ENCODE results near the gene SLC25A38. TPM values are rescaled to one million over a fixed set of nuclear protein-coding genes. Genes with fewer than 3 reads are reported as not detected.

The SLC25A38 gene
- polyA plus RNA-seq, 4 donors = 36.1 to 37.5 (median 37.0) TPM

DNA sequence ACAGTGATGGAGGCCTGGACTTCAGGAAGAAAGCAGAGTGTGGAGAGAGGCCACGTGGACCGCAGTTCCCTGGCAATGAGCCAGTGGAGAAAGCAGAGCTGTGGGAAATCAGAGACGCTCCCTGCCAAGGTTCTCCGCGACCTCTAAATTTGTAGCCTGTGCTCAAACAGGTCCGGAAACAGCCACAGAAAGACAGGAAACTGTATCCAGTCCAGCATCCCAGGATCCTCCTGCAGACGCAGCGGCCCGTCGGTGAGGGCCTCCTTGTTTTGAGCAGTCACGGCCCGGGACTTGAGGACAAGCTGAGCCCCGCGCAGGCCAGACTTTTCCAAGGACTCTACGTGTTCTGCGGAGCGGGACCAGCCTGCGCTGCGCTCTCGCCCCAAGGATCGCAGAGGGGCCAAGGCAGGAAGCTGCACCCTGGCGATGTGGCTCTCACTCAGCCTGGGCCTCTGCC is 45.6 kb downstream of the SLC25A38 start:
- DNase-seq (ENCODE audit: low read depth in 4 of 4, low spot score in 3 of 4) = no peak

DNA sequence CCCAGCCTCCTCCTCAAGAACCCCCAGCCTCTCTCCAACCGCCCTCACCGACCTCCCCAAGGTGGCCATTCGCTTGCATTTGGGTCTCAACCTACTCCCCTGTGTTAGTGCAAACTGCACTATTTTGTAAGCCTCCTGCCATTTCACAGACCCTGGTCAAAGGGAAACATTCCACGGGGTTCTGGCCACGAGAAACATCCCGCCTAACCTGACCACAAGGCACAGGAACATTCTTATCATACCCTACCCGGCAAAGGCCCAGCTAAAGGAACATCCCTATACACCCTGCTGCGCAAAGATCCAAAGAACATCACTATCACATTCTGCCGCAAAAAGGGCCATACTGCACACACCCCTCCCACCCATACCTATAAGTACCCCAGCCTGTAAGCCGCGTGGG is 46.3 kb downstream of the SLC25A38 start:
- no peak for DNase-seq (ENCODE audit: low read depth in 4 of 4, low spot score in 3 of 4)

DNA sequence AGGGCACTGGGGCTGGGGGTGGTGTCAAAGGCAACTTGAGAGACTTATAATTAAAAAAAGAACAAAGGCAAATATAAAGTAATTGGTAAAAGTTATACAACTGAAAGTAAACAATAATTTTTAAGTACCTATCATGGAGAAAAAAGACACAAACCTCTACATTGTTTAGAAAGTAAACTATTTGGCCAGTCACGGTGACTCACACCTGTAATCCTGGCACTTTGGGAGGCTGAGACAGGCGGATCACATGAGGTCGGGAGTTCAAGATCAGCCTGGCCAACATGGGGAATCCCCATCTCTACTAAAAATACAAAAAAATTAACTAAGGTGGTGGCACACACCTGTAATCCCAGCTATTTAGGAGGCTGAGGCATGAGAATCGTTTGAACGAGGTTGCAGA is 49.2 kb downstream of the SLC25A38 start:
- no peak for DNase-seq (ENCODE audit: low read depth in 4 of 4, low spot score in 3 of 4)

DNA sequence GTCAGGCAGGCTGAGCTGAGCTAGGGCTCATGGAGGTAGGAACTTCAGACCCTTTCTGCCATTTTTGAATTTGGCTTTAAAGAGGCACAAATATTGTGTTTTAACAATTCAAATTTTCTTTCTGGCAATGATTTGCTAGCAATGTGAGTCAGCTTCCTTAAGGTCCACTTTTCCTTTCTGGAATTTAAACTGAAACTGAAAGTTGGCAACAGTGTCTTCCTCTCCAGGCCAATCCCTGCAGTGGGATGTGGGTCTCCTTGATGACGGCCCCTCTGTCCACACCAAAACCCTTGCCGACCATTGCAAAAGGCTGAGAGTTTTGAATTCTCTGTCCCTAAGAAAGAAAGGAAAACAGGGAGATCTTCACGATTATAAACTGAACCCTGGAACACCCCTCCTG is 50.5 kb downstream of the SLC25A38 start:
- no peak for DNase-seq (ENCODE audit: low read depth in 4 of 4, low spot score in 3 of 4)

DNA sequence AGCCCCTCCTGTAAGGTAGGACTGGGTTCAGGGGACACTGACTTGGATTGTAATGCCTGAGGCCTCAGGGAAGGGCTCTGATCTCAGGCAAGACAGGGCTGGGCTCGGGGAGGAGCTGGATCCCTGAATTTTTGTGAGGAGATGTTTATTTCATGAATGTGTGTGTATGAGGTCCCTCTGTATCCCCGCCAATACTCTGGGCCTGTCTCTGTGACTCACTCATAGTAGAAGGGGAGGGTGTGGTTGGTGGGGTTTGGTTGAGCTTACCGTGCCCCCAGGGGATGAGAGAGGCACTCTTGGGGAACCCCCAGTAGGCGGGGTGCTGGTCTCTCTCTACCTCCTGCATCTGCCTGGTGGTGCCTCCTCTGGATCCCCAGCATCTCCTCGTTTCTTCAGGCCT is 51.4 kb downstream of the SLC25A38 start:
- no peak for DNase-seq (ENCODE audit: low read depth in 4 of 4, low spot score in 3 of 4)

DNA sequence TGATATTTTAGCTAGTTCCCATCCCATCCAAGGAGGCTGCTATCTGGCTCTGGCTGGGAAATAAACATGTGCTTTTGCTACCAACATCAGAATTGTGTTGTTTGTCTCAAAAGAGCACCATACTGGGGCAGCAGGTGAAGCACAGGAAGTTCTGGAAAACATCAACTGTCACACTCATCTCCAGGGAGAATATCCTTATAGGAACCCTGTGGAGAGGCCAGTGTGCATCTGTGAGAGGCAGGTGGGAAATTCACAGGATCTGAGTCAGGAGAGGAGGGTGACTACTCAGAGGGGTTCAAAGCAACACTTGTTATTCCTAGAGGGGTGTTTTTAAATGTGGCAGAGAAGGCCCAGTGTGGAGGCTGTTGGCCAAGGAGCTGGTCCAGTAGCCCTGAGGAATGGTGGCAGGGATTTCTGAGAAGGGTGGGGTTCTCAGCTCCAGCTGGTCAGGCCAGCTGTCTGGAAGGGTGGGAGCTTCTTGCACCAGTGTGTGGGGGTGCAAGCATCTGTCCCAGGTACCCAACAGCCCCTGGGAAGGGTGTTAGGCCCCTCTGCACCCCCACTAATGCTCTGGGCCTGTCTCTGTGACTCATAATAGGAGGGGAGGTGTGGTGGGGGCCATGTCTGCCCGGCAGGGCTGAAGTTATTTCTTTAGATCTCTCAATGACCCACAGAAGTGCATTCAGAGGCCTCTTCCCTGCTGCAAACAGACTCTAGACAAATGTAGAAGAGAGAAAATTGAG is 52.0 kb downstream of the SLC25A38 start:
- no peak for DNase-seq (ENCODE audit: low read depth in 4 of 4, low spot score in 3 of 4)

DNA sequence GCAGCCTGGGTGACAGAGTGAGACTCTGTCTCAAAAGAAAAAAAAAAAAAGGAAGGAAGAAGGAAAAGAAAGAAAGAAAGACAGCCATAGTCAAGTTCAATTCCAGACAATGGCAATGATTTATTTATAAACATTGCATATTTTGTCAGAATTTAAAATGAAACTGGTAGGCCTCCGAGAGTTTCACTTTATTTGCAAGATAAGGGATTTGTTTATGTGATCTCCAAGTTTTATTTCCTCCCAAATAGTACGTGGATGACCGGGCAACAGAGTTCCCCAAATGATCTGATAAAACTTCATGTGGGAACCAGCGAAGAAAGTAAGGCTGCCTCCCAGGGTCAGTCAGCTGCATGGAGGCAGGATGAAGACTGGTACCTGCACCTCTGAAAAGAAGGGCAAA is 55.7 kb downstream of the SLC25A38 start:
- DNase-seq (ENCODE audit: low read depth in 4 of 4, low spot score in 3 of 4) = no peak

DNA sequence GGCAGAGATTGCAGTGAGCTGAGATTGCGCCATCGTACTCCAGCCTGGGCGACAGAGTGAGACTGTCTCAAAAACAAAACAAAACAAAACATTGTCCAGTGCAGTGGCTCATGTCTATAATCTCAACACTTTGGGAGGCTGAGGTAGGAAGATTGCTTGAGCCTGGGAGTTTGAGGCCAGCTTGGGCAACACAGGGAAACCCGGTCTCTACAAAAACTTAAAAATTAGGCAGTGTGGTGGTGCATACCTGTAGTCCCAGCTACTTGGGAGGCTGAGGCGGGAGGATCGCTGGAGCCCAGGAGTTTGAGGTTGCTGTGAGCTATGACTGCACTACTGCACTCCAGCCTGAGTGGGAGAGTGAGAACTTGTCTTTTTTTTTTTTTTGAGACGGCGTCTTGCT is 57.1 kb downstream of the SLC25A38 start:
- DNase-seq (ENCODE audit: low read depth in 4 of 4, low spot score in 3 of 4) = no peak

DNA sequence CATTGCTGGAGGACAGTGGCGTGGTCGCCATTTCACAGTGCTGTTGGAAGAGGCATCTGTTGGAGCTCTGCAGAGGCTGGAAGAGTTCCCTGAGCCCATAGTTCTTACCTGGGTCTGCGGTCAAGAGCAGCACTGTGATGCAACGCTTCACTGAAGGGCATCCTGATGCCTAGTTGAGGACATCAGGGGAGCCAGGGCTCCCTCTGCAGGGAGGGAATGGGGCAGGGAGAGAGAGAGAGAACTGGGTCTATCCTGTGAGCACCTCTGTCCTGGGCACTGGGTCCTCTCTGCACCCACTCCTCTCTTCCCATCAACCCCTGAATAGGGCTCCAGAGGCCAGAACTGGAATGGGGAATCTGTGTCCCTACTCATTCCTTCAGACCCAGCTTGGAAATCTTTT is 60.4 kb downstream of the SLC25A38 start:
- DNase-seq (ENCODE audit: low read depth in 4 of 4, low spot score in 3 of 4) = no peak

DNA sequence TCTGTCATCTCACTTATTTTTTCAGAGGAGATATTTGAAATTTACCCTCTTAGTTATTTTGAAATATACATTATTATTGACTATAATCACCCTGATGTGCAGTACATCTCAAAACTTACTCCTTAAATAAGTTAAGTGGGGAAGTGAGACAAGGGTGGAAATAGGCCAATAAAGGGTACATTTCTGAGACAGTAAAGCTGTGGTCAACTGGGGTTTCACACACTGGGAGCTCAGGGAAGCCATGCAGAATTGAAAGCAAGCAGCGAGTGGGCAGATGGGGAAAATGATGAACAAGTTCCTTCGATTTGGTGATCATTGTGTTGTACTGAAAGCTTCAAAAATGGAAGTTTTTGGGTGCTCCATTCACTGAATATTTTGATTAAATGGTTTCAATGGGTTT is 62.8 kb downstream of the SLC25A38 start:
- no peak for DNase-seq (ENCODE audit: low read depth in 4 of 4, low spot score in 3 of 4)

DNA sequence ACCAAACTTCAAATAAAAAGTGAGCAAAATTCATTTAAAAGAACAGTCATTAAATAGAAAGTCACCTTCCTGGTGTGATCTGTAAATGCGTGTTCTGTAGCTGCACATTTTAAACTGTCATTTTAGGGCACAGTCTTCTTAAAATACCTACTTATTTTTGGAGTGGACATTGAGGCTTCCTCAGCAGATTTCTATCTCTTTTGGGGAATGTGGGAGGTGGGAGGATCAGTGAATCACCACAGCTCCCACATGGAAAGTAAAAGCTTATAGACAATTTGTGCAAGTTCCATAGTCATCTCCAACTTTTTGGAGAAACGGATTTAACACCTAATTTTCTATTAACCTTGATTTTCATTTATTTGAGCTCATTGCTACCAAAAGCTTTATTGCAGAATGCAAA is 63.3 kb downstream of the SLC25A38 start:
- no peak for DNase-seq (ENCODE audit: low read depth in 4 of 4, low spot score in 3 of 4)

Other genes with a start within 250 kb of the SLC25A38 start
- 10 to 100 TPM in 2 of 4 donors, 1 to 10 TPM in 2; 9.2 to 10.4 (median 10.1) TPM for gene CSRNP1, start 229.8 kb upstream of the SLC25A38 start, polyA plus RNA-seq (ENCODE audit: insufficient read length in 4 of 4)
- under 1 TPM; 0.10 to 0.15 (median 0.11) TPM for gene XIRP1, start 190.8 kb upstream of the SLC25A38 start, polyA plus RNA-seq (ENCODE audit: insufficient read length in 4 of 4)
- 1 to 10 TPM; 1.4 to 6.0 (median 5.1) TPM for gene CX3CR1, start 103.3 kb upstream of the SLC25A38 start, polyA plus RNA-seq (ENCODE audit: insufficient read length in 4 of 4)
- gene CCR8, start 53.7 kb upstream of the SLC25A38 start, polyA plus RNA-seq (ENCODE audit: insufficient read length in 4 of 4) = not detected
- gene RPSA, start 23.4 kb downstream of the SLC25A38 start, polyA plus RNA-seq (ENCODE audit: insufficient read length in 4 of 4) = 1,000 to 10,000 TPM; 1,469 to 1,689 (median 1,548) TPM
- gene MOBP, start 84.3 kb downstream of the SLC25A38 start, polyA plus RNA-seq (ENCODE audit: insufficient read length in 4 of 4) = under 1 TPM; 0.04 to 0.14 (median 0.11) TPM